ES-I3 (cell line): ENCODE data around the gene PTRHD1.

Experiments
- H3K36me3 ChIP-seq: 2 replicates; pipeline ENCODE4 v1.6.1; 2013; ENCODE audit warnings: mild to moderate bottlenecking, low read length, control low read depth, moderate library complexity; ENCODE audit not compliant: insufficient read depth
- H3K4me1 ChIP-seq: 2 replicates; pipeline ENCODE4 v1.6.1; 2013; ENCODE audit warnings: mild to moderate bottlenecking, control low read depth, low read length; ENCODE audit not compliant: insufficient read depth
- H3K9ac ChIP-seq: 2 replicates; pipeline ENCODE4 v1.6.1; 2013; ENCODE audit warnings: low read depth, mild to moderate bottlenecking, low read length, moderate library complexity
- H3K9me3 ChIP-seq: 2 replicates; pipeline ENCODE4 v1.6.1; 2013; ENCODE audit warnings: mild to moderate bottlenecking, low read length, moderate library complexity; ENCODE audit not compliant: control insufficient read depth, insufficient read depth

Gene PTRHD1

GRCh38 chr2:24824966-24825882, 32.0 kb upstream of the PTRHD1 start:
- Histone ChIP-seq H3K36me3 (0 out of 2 replicates have a peak, but pooled peaks cover 15% of the 10 kb centered on the region), H3K9ac (no peak overlapping the region), H3K9me3 (no peaks in the 10 kb centered on the region)

GRCh38 chr2:24824071-24824588, 30.9 kb upstream of the PTRHD1 start:
- Histone ChIP-seq H3K9me3 (no peaks in the 10 kb centered on the region), H3K9ac (no peak overlapping the region), H3K36me3 (peaks cover 19% of the 10 kb centered on the region; the same call in 1 of the 2 replicates)

More at GRCh38 chr2:24824966-24825882, 32.0 kb upstream of the PTRHD1 start:
- peaks cover 26% of the 10 kb centered on the region for H3K4me1 ChIP-seq

GRCh38 chr2:24822049-24822706, 29.0 kb upstream of the PTRHD1 start:
- H3K9ac ChIP-seq, result no peak overlapping the region
- no peaks in the 10 kb centered on the region for H3K9me3 ChIP-seq
- peaks cover 23% of the 10 kb centered on the region for H3K4me1 ChIP-seq
- H3K36me3 ChIP-seq, result peaks cover 32% of the 10 kb centered on the region

More at GRCh38 chr2:24824071-24824588, 30.9 kb upstream of the PTRHD1 start:
- H3K4me1 ChIP-seq, result peaks cover 26% of the 10 kb centered on the region

GRCh38 chr2:24821433-24821891, 28.3 kb upstream of the PTRHD1 start:
- Histone ChIP-seq H3K9me3 (no peaks in the 10 kb centered on the region), H3K4me1 (peaks cover 20% of the 10 kb centered on the region), H3K36me3 (peaks cover 38% of the 10 kb centered on the region), H3K9ac (no peak overlapping the region)

- H3K4me1 ChIP-seq, result peaks cover 20% of the 10 kb centered on the region
- no peaks in the 10 kb centered on the region for H3K9me3 ChIP-seq
- no peak overlapping the region for H3K9ac ChIP-seq
- peaks cover 43% of the 10 kb centered on the region for H3K36me3 ChIP-seq
Observed at GRCh38 chr2:24820598-24821432, 27.6 kb upstream of the PTRHD1 start.

- Histone ChIP-seq H3K9ac (no peak overlapping the region), H3K9me3 (no peaks in the 10 kb centered on the region), H3K36me3 (peaks cover 47% of the 10 kb centered on the region), H3K4me1 (peaks cover 20% of the 10 kb centered on the region)
Observed at GRCh38 chr2:24820175-24820513, 27.0 kb upstream of the PTRHD1 start.

- no peak overlapping the region for H3K9ac ChIP-seq
- H3K36me3 ChIP-seq, result peaks cover 47% of the 10 kb centered on the region
- H3K9me3 ChIP-seq, result no peaks in the 10 kb centered on the region
- peaks cover 20% of the 10 kb centered on the region for H3K4me1 ChIP-seq
Observed at GRCh38 chr2:24819442-24820174, 26.4 kb upstream of the PTRHD1 start.

GRCh38 chr2:24818721-24819167, 25.6 kb upstream of the PTRHD1 start:
- H3K9ac ChIP-seq, result no peak overlapping the region
- peaks cover 47% of the 10 kb centered on the region for H3K36me3 ChIP-seq
- H3K4me1 ChIP-seq, result peaks cover 20% of the 10 kb centered on the region
- no peaks in the 10 kb centered on the region for H3K9me3 ChIP-seq

- Histone ChIP-seq H3K4me1 (peaks cover 11% of the 10 kb centered on the region; the same call in 1 of the 2 replicates), H3K36me3 (peaks cover 44% of the 10 kb centered on the region), H3K9me3 (no peaks in the 10 kb centered on the region), H3K9ac (no peak overlapping the region)
Observed at GRCh38 chr2:24816884-24817283, 23.7 kb upstream of the PTRHD1 start.

GRCh38 chr2:24816404-24816803, 23.2 kb upstream of the PTRHD1 start:
- Histone ChIP-seq H3K4me1 (peaks cover 7% of the 10 kb centered on the region; the same call in 1 of the 2 replicates), H3K9me3 (no peaks in the 10 kb centered on the region), H3K36me3 (peaks cover 44% of the 10 kb centered on the region), H3K9ac (no peak overlapping the region)

- Histone ChIP-seq H3K36me3 (peaks cover 33% of the 10 kb centered on the region), H3K9me3 (no peaks in the 10 kb centered on the region), H3K9ac (no peak overlapping the region), H3K4me1 (no peaks in the 10 kb centered on the region; the same call in 1 of the 2 replicates)
Observed at GRCh38 chr2:24815171-24815570, 22.0 kb upstream of the PTRHD1 start.

- peaks cover 29% of the 10 kb centered on the region for H3K36me3 ChIP-seq
Observed at GRCh38 chr2:24814516-24814915, 21.3 kb upstream of the PTRHD1 start.

GRCh38 chr2:24813691-24814137, 20.5 kb upstream of the PTRHD1 start:
- H3K4me1 ChIP-seq, result no peaks in the 10 kb centered on the region; the same call in 1 of the 2 replicates
- H3K36me3 ChIP-seq, result peaks cover 24% of the 10 kb centered on the region
- H3K9me3 ChIP-seq, result no peaks in the 10 kb centered on the region
- H3K9ac ChIP-seq, result no peak overlapping the region

More at GRCh38 chr2:24814516-24814915, 21.3 kb upstream of the PTRHD1 start:
- H3K9me3 ChIP-seq, result no peaks in the 10 kb centered on the region
- H3K4me1 ChIP-seq, result no peaks in the 10 kb centered on the region; the same call in 1 of the 2 replicates
- no peak overlapping the region for H3K9ac ChIP-seq
